ENCODE measurements around the gene IGF2.
"Not testable (repeated sequence)": the region's sequence is repeated elsewhere in the genome, so short reads cannot be mapped to it uniquely, and the experiment has no call there.

IGF2 gene

GRCh38 chr11:2136209-2136951 is 2.8 kb downstream of the IGF2 start:
- DNase-seq (ENCODE audit: low spot score): no peak

DNA sequence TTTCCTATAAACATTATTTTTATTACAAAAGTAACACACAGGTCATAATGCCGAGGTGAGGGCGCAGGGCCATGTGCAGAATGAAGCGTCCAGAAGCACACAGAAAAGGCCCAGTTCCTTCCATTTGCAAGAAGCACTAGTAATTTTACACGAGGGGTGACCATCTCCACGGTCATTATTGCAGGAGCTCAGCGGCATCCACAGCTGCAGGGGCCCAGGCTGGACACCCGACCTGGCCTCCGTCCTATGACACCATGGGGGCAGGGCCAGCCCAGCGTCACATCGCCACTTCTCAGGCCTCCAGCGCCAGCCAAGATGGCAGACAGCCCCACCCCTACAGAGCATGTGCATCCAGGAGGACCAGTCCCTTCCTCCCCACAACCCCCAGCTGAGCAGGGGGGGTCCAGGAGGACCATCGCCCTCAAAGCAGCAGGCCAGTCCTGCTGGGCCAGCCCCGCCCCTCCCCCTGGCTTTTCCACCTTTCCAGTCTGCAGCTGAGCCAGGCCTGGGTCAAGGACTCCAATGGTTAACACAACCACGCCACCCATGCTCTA is 3.5 kb downstream of the IGF2 start:
- DNase-seq (ENCODE audit: low spot score): no peak

DNA sequence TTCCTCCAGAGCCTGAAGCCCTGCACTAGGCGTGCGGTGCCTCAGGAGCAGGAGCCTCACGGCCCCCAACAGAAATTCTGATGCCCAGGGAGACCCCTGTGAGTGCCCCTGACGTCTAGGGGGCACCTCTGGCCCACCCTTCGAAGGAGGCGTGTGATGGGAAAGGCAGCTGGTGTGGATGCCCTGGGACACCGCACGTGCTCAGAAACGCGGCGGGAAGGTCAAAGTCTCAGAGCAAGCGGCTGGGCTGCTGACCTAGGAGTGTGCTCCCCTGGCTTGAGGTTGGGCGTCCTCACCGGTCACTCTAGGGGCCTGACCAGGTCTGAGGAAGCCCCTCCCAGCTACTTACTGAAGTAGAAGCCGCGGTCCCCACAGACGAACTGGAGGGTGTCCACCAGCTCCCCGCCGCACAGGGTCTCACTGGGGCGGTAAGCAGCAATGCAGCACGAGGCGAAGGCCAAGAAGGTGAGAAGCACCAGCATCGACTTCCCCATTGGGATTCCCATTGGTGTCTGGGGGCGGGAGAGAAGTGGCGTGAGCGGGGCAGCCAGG is 4.1 kb downstream of the IGF2 start:
- DNase-seq (ENCODE audit: low spot score): no peak

- no peak for DNase-seq (ENCODE audit: low spot score)
Observed at GRCh38 chr11:2134022-2135010, 4.9 kb downstream of the IGF2 start.

DNA sequence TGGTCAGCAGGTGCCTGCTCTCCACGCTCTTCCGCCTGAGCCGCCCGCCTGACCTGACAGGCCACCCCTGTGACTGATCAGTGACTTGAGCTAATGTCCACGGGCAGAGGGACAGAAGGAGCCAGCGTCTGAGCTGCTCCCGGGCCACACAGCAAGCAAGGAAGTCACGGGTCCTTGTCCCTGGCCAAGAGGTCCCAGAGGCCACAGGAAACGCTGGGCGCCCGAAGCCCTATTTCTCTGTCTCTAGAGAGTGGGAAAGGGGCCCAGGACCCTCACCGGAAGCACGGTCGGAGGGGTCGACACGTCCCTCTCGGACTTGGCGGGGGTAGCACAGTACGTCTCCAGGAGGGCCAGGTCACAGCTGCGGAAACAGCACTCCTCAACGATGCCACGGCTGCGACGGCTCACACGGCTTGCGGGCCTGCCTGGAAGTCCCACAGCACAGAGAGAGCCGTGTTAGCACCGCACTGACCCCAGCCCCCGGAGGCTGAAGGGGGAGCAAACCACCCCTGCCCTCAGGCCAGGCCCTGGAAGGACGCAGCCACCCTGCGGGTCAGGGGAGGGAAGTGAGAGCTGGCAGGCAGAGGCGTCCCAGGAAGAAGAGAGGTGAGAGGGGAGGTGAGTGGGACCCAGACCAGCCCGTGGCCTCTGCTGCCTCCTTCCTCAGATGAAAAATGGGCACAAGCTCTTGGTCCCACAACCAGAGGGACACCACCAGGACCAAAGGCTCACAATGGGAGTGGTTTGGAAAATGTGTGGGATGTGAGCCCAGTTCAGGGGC is 5.8 kb downstream of the IGF2 start:
- no peak for DNase-seq (ENCODE audit: low spot score)

DNA sequence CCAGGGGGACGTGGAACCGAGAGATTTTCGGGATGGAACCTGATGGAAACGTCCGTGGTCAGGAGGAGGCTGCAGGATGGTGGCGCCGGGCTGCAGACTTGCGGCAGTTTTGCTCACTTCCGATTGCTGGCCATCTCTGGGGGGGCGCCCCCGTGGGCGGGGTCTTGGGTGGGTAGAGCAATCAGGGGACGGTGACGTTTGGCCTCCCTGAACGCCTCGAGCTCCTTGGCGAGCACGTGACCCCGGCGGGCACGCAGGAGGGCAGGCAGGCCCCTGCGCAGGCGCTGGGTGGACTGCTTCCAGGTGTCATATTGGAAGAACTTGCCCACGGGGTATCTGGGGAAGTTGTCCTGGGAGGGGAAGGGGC is 6.3 kb downstream of the IGF2 start:
- no peak for DNase-seq (ENCODE audit: low spot score)

- no peak for DNase-seq (ENCODE audit: low spot score)
Observed at GRCh38 chr11:2132246-2132645, 6.9 kb downstream of the IGF2 start.

GRCh38 chr11:2131371-2132236 is 7.6 kb downstream of the IGF2 start:
- no peak for DNase-seq (ENCODE audit: low spot score)

- no peak for DNase-seq (ENCODE audit: low spot score)
Observed at GRCh38 chr11:2130881-2131352, 8.3 kb downstream of the IGF2 start.

- DNase-seq (ENCODE audit: low spot score): no peak
Observed at GRCh38 chr11:2129699-2130366, 9.4 kb downstream of the IGF2 start.

- no peak for DNase-seq (ENCODE audit: low spot score)
Observed at GRCh38 chr11:2129308-2129698, 9.9 kb downstream of the IGF2 start.

DNA sequence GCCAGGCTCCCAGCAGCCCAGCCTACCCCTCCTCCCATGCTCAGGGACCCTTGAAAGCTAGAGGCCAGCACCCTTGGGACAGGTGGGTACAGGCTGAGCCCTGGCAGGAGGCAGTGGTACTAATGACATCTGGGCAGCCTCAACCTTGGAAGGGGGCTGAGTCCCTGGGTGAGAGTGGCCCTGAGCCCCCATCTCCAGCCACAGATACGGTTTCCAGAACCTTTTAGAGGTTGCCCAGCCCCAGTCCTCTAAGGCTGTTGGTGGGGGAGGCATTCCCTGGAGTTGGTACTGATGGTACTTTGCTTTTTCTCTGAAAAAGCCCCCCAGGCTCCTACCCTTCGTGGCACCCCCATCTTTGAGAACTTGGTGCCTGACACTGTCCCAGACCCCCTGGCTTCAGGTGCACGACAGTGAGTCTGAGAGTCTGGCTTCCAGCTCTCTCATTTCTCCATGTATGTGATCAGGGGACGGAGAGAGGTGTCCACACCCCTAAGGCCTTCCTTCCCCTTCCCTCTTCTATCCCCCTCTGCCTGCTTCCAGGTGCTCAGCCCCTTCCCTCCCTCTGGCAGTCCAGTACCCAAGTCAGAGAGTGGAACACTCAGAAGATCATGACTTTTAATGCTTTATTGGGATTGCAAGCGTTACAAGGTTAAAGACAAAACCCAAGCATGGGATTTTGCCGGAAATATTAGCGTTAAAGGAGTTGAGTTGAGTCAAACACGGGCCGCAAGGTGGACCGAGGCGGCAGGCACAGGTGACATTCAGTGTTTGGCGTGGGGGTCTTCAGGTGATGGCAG is 10.5 kb downstream of the IGF2 start:
- no peak for DNase-seq (ENCODE audit: low spot score)

GRCh38 chr11:2128130-2128510 is 11.1 kb downstream of the IGF2 start:
- DNase-seq (ENCODE audit: low spot score): no peak

DNA sequence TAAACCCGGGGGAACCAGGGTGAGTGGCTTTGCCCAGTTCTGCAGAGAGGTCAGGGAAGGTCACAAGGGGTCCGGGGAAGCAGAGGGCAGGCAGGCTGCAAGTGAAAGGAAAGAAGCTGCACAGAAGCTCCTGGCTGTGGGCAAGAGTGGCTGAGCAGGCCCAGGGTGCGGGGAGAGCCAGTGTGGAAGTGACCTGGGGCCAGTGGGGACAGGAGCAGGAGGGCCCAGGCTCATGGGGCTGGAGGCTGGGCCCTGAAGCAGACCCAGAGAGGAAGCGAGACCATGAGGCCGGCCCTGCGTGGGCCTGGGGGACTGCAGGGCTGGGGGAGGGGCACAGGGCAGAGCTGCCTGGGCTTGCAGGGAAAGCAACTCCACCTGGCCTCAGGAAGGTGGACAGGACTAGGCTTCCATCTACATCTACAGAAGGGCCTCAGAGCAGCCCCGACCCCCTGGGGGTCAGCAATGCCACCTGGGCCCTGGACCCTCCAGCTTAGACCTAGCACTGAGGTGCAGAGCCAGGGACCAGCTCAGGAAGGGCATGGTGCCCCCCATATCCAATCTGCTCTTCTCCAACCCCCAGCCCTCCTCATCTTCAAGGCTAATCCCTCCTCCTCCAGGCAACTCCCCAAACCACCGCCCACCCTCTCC is 11.6 kb downstream of the IGF2 start:
- no peak for DNase-seq (ENCODE audit: low spot score)

GRCh38 chr11:2126520-2127085 is 12.6 kb downstream of the IGF2 start:
- DNase-seq (ENCODE audit: low spot score): no peak

DNA sequence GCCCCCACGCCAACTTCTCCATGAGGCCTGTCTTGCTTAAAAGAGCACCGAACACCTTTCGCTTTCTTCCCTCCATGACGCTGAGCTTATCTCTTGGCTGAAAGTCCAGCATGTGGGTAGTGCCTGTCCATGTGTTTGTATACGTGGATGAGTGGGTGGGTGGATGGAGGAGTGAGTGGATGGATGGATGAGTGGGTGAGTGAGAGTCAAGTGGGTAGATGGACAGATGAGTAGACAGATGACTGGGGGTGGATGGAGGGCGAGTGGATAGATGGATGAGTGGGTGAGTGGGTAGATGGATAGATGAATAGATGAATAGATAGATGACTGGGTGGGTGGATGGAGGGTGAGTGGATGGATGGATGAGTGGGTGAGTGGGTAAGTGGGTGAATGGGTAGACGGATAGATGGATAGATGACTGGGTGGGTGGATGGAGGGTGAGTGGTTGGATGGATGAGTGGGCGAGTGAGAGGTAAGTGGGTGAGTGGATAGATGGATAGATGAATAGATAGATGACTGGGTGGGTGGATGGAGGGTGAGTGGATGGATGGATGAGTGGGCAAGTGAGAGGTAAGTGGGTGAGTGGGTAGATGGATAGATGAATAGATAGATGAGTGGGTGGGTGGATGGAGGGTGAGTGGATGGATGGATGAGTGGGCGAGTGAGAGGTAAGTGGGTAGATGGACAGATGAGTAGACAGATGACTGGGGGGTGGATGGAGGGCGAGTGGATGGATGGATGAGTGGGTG is 14.3 kb downstream of the IGF2 start:
- DNase-seq (ENCODE audit: low spot score): not testable (repeated sequence)

DNA sequence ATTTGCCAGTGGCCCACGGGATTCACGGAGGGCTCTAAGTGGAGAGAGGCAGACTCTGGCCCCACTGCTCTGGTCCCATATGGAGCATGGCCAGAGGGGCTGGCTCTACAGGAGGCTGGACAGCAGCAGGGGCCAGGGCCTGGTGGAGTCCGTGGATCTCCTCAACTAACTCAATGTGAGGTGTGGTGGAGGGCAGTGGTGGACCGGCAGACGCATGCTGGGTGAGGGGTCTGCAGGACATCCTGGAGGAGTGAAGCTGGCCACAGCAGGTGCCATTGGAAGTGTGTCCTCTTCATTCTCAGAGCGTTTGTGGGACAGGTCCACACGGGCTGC is 15.6 kb downstream of the IGF2 start:
- no peak for DNase-seq (ENCODE audit: low spot score)

Measured in GM03348 (cell line).